Fibroblast of lung (primary cell): ENCODE results near the gene C2orf76.

Experiments used
- EZH2 ChIP-seq: IDR thresholded peaks from 2 replicates; pipeline ENCODE4 v1.5.1; 2012; ENCODE audit warnings: low read length, control low read depth, mild to moderate bottlenecking; ENCODE audit errors: missing control alignments
- TF ChIP-seq, protein P1 (sequence below), 2 donors: IDR thresholded peaks in 1 of 2; conservative IDR thresholded peaks in 1 of 2; 1 replicate in 1 of 2; 2 replicates in 1 of 2; pipeline ENCODE4 v1.5.1; 2011 to 2012; ENCODE audit warnings: low read length in 2 of 2, control low read depth in 1 of 2, inconsistent platforms in 1 of 2, low read depth in 1 of 2, mild to moderate bottlenecking in 1 of 2

DNA sequence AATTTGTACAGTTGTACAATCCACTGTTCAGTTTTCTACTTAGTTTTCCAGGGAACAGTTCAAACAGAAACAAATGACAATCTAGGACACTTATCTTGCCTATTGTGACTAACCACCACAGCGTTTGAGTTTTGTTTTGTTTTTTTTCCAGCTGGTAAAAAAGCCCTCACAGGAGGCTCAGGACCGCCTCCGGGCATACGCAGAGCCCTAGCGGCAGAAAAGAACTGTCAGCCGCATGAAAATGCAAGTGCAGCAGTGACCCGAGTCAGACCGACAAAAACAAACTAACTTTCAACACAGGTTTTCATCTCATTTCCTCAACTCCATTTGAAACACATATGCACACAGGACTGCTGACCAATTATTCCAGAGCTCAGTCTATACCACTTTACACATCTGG is 74.4 kb downstream of the C2orf76 start:
- TF ChIP-seq, protein P1, sequence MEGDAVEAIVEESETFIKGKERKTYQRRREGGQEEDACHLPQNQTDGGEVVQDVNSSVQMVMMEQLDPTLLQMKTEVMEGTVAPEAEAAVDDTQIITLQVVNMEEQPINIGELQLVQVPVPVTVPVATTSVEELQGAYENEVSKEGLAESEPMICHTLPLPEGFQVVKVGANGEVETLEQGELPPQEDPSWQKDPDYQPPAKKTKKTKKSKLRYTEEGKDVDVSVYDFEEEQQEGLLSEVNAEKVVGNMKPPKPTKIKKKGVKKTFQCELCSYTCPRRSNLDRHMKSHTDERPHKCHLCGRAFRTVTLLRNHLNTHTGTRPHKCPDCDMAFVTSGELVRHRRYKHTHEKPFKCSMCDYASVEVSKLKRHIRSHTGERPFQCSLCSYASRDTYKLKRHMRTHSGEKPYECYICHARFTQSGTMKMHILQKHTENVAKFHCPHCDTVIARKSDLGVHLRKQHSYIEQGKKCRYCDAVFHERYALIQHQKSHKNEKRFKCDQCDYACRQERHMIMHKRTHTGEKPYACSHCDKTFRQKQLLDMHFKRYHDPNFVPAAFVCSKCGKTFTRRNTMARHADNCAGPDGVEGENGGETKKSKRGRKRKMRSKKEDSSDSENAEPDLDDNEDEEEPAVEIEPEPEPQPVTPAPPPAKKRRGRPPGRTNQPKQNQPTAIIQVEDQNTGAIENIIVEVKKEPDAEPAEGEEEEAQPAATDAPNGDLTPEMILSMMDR (conservative IDR thresholded peaks at IDR 0.05 in 1 of 2, IDR thresholded peaks at IDR 0.05 in 1 of 2; ENCODE audit: low read depth in 1 of 2, low read length in 2 of 2): peak; percentile 27 to 55
- TF ChIP-seq EZH2: no peak
